PC-9 (cell line): Measurements from ENCODE around the gene UMAD1. TPM values are rescaled to one million over a fixed set of nuclear protein-coding genes. Genes with fewer than 3 reads are reported as not detected.

Experiments
- BruUV-seq: library from RNA; stranded (reverse); fragments of 400-500 nt; replicated peaks from 2 replicates; lab custom pipeline; 2021; lab: Mats Ljungman, UMichigan
- CTCF ChIA-PET: fragments of 300-600 bp; sonication (Branson Sonifier 250); formaldehyde crosslinking; loops from one replicate; lab custom pipeline; 2022; ENCODE audit warnings: antibody characterized with exemption; lab: Charles Lee
- POLR2A ChIA-PET: fragments of 300-600 bp; sonication (Branson Sonifier 250); formaldehyde crosslinking; loops from one replicate; lab custom pipeline; 2022; ENCODE audit warnings: antibody characterized with exemption; ENCODE audit not compliant: unreplicated experiment; lab: Charles Lee
- DNase-seq, 2 experiments: peaks; one replicate each; pipeline versions ENCODE4 v3.0.0 to v3.0.0-alpha.2; 2015 to 2022; ENCODE audit warnings: mixed read lengths in 1 of 2
- H2AFZ ChIP-seq: fragments of 200-600 bp; sonication (generic); 2 replicates; pipeline ENCODE4 v1.8.1; 2017; ENCODE audit warnings: antibody characterized with exemption
- H3F3A ChIP-seq: fragments of 200-600 bp; sonication (generic); 2 replicates; pipeline ENCODE4 v1.8.1; 2017; ENCODE audit warnings: antibody characterized with exemption, mild to moderate bottlenecking, low read depth; ENCODE audit not compliant: insufficient read depth
- H3K27ac ChIP-seq: fragments of 200-600 bp; sonication (generic); 2 replicates; pipeline ENCODE4 v1.6.1; 2016; ENCODE audit warnings: mixed run types
- H3K27me3 ChIP-seq: fragments of 200-600 bp; sonication (generic); 2 replicates; pipeline ENCODE4 v1.6.1; 2016; ENCODE audit warnings: low read depth, mixed run types; ENCODE audit not compliant: insufficient read depth
- H3K36me3 ChIP-seq: fragments of 200-600 bp; sonication (generic); 2 replicates; pipeline ENCODE4 v1.6.1; 2016; ENCODE audit warnings: low read depth, mixed run types
- H3K4me1 ChIP-seq: fragments of 200-600 bp; sonication (generic); replicated peaks from 2 replicates; pipeline ENCODE4 v1.6.1; 2016; ENCODE audit warnings: mixed run types; ENCODE audit not compliant: insufficient read depth
- H3K4me2 ChIP-seq: fragments of 200-600 bp; sonication (generic); 2 replicates; pipeline ENCODE4 v1.6.1; 2017; ENCODE audit warnings: mixed run types
- H3K4me3 ChIP-seq: fragments of 200-600 bp; sonication (generic); 2 replicates; pipeline ENCODE4 v1.6.1; 2016; ENCODE audit warnings: mixed run types
- H3K79me2 ChIP-seq: fragments of 200-600 bp; sonication (generic); 2 replicates; pipeline ENCODE4 v1.6.1; 2017; ENCODE audit warnings: low read depth, mixed run types
- H3K9me2 ChIP-seq: fragments of 200-600 bp; sonication (generic); 2 replicates; pipeline ENCODE4 v1.8.1; 2017; ENCODE audit warnings: mild to moderate bottlenecking; ENCODE audit not compliant: insufficient read depth
- H3K9me3 ChIP-seq: fragments of 200-600 bp; sonication (generic); 2 replicates; pipeline ENCODE4 v1.8.1; 2016; ENCODE audit warnings: low read depth; ENCODE audit not compliant: insufficient read depth
- H4K20me1 ChIP-seq: fragments of 200-600 bp; sonication (generic); 2 replicates; pipeline ENCODE4 v1.8.1; 2017; ENCODE audit not compliant: insufficient read depth
- EZH2 ChIP-seq: fragments of 200-600 bp; sonication (generic); IDR thresholded peaks from 2 replicates; pipeline ENCODE4 v1.8.0; 2017; ENCODE audit warnings: antibody characterized with exemption, low read depth
- intact Hi-C: fragments of 100-400 bp; cut with micrococcal nuclease; formaldehyde crosslinking; loops from one replicate; pipeline ENCODE4 v1.10.0; 2022; ENCODE audit not compliant: unreplicated experiment
- total RNA-seq: library from RNA; stranded (reverse); gene quantifications from 2 replicates; pipeline ENCODE4 v1.2.3, GENCODE V29; 2021
- TF ChIP-seq, protein P1 (sequence below): fragments of 200-600 bp; sonication (generic); conservative IDR thresholded peaks from 2 replicates; pipeline ENCODE4 v1.6.1; 2017; ENCODE audit warnings: mixed run types, antibody characterized with exemption, mild to moderate bottlenecking, moderate library complexity

Gene UMAD1
- total RNA-seq, 1 experiment from 2014 or later, result 20.5 TPM

DNA sequence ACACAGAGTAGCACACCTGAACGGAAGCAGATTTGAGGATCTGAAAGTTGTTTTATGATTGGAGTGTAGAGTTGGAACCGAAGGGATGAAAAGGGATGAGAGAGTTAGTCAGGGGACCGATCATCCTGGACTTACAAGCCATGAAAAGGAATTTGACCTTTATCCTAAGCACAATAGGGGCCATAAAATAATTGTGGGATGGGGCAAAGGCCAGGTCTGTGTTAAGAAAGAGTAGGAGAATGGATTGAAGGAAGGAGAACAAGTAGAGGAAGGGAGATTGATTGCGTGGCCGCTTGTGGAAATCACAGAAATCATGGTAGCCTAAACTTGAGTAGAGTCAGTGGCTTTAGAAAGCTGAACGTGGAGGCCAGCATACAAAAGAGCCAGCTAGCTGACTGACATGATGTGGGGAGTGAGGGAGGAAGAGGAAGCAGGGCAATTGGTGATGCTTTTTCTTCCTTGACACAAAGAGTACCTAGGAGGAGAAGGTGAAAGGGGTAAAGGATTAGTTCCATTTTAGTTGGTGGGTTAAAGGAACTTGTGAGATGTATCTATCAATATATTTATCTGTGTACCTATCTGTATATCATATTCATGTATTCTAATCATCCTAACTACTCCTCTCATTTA, 144.9 kb downstream of the UMAD1 start:
- ChIA-PET CTCF (no interaction called here), POLR2A (no interaction called here)
- Histone ChIP-seq H3K4me2 (no peak overlapping the region), H4K20me1 (no peaks in the 10 kb centered on the region), H3K4me1 (no peaks in the 10 kb centered on the region), H3K27ac (no peak overlapping the region), H3K36me3 (no peaks in the 10 kb centered on the region), H3K9me3 (no peaks in the 10 kb centered on the region; the same call in 1 of the 2 replicates), H2AFZ (no peak overlapping the region), H3F3A (no peaks in the 10 kb centered on the region), H3K79me2 (no peaks in the 10 kb centered on the region), H3K9me2 (no peaks in the 10 kb centered on the region), H3K4me3 (no peak overlapping the region), H3K27me3 (no peaks in the 10 kb centered on the region)
- DNase-seq, result no peak
- BruUV-seq, result no TSS peak
- intact Hi-C loops, result no loop called here
- no peak for TF ChIP-seq EZH2
- TF ChIP-seq, protein P1, sequence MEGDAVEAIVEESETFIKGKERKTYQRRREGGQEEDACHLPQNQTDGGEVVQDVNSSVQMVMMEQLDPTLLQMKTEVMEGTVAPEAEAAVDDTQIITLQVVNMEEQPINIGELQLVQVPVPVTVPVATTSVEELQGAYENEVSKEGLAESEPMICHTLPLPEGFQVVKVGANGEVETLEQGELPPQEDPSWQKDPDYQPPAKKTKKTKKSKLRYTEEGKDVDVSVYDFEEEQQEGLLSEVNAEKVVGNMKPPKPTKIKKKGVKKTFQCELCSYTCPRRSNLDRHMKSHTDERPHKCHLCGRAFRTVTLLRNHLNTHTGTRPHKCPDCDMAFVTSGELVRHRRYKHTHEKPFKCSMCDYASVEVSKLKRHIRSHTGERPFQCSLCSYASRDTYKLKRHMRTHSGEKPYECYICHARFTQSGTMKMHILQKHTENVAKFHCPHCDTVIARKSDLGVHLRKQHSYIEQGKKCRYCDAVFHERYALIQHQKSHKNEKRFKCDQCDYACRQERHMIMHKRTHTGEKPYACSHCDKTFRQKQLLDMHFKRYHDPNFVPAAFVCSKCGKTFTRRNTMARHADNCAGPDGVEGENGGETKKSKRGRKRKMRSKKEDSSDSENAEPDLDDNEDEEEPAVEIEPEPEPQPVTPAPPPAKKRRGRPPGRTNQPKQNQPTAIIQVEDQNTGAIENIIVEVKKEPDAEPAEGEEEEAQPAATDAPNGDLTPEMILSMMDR, result no peak

DNA sequence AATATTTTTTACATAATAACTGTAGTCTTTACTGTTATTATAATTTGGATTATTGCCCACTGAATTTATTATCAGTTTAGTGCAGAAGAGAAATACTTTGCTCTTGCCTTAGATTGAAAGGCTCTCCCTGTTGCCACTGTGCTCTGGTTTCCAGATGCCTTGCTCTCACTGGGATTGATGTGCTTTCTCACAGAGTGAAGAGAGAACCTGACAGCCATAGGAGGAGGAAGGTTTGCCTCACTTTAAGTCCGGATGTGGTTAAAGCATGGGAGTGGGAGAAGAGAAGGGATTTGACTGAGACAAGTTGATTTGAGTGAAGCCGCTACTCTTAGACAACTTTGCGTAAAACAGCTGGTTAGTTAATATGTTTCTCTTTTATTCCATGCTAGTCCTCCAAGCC, 146.0 kb downstream of the UMAD1 start:
- no peaks in the 10 kb centered on the region for H4K20me1 ChIP-seq
- H3K36me3 ChIP-seq, result no peaks in the 10 kb centered on the region
- ChIA-PET CTCF (no interaction called here), POLR2A (no interaction called here)
- no TSS peak for BruUV-seq
- no peaks in the 10 kb centered on the region for H3K9me2 ChIP-seq
- no peak overlapping the region for H3K4me2 ChIP-seq
- TF ChIP-seq EZH2, result no peak
- TF ChIP-seq, protein P1, result no peak
- no peaks in the 10 kb centered on the region; the same call in 1 of the 2 replicates for H3K9me3 ChIP-seq
- no peaks in the 10 kb centered on the region for H3K27me3 ChIP-seq
- H3K4me1 ChIP-seq, result no peaks in the 10 kb centered on the region
- H3K4me3 ChIP-seq, result no peak overlapping the region
- no peaks in the 10 kb centered on the region for H3F3A ChIP-seq
- intact Hi-C loops, result no loop called here
- no peak overlapping the region for H2AFZ ChIP-seq
- no peak for DNase-seq
- H3K27ac ChIP-seq, result no peak overlapping the region
- H3K79me2 ChIP-seq, result no peaks in the 10 kb centered on the region

DNA sequence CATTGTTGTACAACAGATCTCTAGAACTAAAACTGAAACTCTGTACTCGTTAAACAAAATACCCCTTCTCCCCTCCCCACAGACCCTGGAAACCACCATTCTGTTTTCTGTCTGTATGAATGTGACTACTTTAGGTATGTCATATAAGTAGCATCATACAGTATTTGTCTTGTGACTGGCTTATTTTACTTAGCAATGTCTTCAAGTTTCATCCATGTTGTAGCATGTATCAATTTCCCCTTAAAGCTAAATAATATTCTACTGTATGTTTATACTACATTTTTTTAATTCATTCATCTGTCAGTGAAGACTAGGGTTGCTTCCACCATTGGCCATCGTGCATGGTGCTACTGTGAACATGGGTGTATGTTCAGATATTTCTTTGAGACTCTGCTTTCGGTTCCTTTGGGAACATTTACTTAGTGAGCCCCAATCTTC, 149.0 kb downstream of the UMAD1 start:
- ChIA-PET POLR2A (no interaction called here), CTCF (no interaction called here)
- Histone ChIP-seq H3K36me3 (0 out of 2 replicates have a peak, but pooled peaks cover 11% of the 10 kb centered on the region), H3K4me1 (peaks cover 2% of the 10 kb centered on the region; the same call in 1 of the 2 replicates), H3K9me2 (no peaks in the 10 kb centered on the region), H3K79me2 (no peaks in the 10 kb centered on the region), H3K27me3 (no peaks in the 10 kb centered on the region), H3K9me3 (peaks cover 5% of the 10 kb centered on the region), H3K4me3 (no peak overlapping the region), H2AFZ (no peak overlapping the region), H3K4me2 (no peak overlapping the region), H3F3A (peaks cover 4% of the 10 kb centered on the region; the same call in 1 of the 2 replicates), H4K20me1 (no peaks in the 10 kb centered on the region), H3K27ac (no peak overlapping the region)
- no peak for DNase-seq
- intact Hi-C loops, result no loop called here
- no TSS peak for BruUV-seq
- TF ChIP-seq, protein P1, result no peak
- TF ChIP-seq EZH2, result no peak
